ENCODE results near the gene GJB5.

GJB5 gene

GRCh38 chr1:34753163-34753562 is 1.7 kb upstream of the GJB5 start:
- TF ChIP-seq MYC (IDR thresholded peaks at IDR 0.05; ENCODE audit: low read depth, low read length), result no peak
- no peak for TF ChIP-seq POLR2A (IDR thresholded peaks at IDR 0.05; ENCODE audit: extremely low read depth, insufficient read length)
- no peak for TF ChIP-seq CTCF (IDR thresholded peaks at IDR 0.05; ENCODE audit: low read depth, low read length)
- TF ChIP-seq MAX (IDR thresholded peaks at IDR 0.05; ENCODE audit: low read depth, low read length), result no peak

GRCh38 chr1:34755961-34756360 is 1.1 kb downstream of the GJB5 start:
- no peak for DNase-seq (ENCODE audit: low read depth)
- TF ChIP-seq MAX (IDR thresholded peaks at IDR 0.05; ENCODE audit: low read depth, low read length) (no peak), CTCF (IDR thresholded peaks at IDR 0.05; ENCODE audit: low read depth, low read length) (no peak), POLR2A (IDR thresholded peaks at IDR 0.05; ENCODE audit: extremely low read depth, insufficient read length) (no peak), MYC (IDR thresholded peaks at IDR 0.05; ENCODE audit: low read depth, low read length) (no peak)
- H3K4me3 ChIP-seq (ENCODE audit: low read depth, low read length), result no peak overlapping the region

More at GRCh38 chr1:34753163-34753562, 1.7 kb upstream of the GJB5 start:
- no peak overlapping the region for H3K4me3 ChIP-seq (ENCODE audit: low read depth, low read length)
- DNase-seq (ENCODE audit: low read depth), result no peak

DNA sequence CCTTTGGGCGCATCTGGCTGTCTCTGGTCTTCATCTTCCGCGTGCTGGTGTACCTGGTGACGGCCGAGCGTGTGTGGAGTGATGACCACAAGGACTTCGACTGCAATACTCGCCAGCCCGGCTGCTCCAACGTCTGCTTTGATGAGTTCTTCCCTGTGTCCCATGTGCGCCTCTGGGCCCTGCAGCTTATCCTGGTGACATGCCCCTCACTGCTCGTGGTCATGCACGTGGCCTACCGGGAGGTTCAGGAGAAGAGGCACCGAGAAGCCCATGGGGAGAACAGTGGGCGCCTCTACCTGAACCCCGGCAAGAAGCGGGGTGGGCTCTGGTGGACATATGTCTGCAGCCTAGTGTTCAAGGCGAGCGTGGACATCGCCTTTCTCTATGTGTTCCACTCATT is 2.5 kb downstream of the GJB5 start:
- TF ChIP-seq CTCF (IDR thresholded peaks at IDR 0.05; ENCODE audit: low read depth, low read length) (no peak), POLR2A (IDR thresholded peaks at IDR 0.05; ENCODE audit: extremely low read depth, insufficient read length) (no peak), MYC (IDR thresholded peaks at IDR 0.05; ENCODE audit: low read depth, low read length) (no peak), MAX (IDR thresholded peaks at IDR 0.05; ENCODE audit: low read depth, low read length) (no peak)
- DNase-seq (ENCODE audit: low read depth), result no peak
- H3K4me3 ChIP-seq (ENCODE audit: low read depth, low read length), result no peak overlapping the region

DNA sequence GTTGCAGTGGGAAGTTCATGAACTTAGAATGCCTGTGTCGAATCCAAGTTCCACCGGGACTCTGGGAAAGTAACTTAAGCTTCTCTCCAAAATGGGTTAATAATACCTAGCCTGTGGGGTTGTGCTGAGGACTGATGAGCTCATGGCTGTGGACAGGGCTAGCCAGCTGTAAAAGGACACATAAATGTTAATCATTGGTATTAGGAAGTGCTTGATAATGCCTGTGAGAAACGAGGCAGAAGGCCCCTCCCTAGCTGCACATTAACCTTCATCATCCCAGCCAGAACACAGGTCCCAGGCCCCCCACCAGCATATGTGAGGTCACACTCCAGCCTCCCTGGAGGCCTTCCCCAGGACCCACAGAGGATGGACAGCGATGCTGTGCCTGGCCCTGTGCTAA is 3.9 kb downstream of the GJB5 start:
- no peak for DNase-seq (ENCODE audit: low read depth)
- H3K4me3 ChIP-seq (ENCODE audit: low read depth, low read length), result no peak overlapping the region
- no peak for TF ChIP-seq CTCF (IDR thresholded peaks at IDR 0.05; ENCODE audit: low read depth, low read length)
- no peak for TF ChIP-seq MYC (IDR thresholded peaks at IDR 0.05; ENCODE audit: low read depth, low read length)
- TF ChIP-seq MAX (IDR thresholded peaks at IDR 0.05; ENCODE audit: low read depth, low read length), result no peak
- no peak for TF ChIP-seq POLR2A (IDR thresholded peaks at IDR 0.05; ENCODE audit: extremely low read depth, insufficient read length)

- no peak within 1 kb of the TSS for H3K4me3 ChIP-seq (ENCODE audit: low read depth, low read length)
- TF ChIP-seq POLR2A (IDR thresholded peaks at IDR 0.05; ENCODE audit: extremely low read depth, insufficient read length) (no peak), MYC (IDR thresholded peaks at IDR 0.05; ENCODE audit: low read depth, low read length) (no peak), CTCF (IDR thresholded peaks at IDR 0.05; ENCODE audit: low read depth, low read length) (no peak), MAX (IDR thresholded peaks at IDR 0.05; ENCODE audit: low read depth, low read length) (no peak)
- DNase-seq (ENCODE audit: low read depth), result no peak
Observed at GRCh38 chr1:34759503-34760357, 4.9 kb downstream of the GJB5 start, which contains the start of gene GJB4. Gene GJB4 (plus strand): TSS chr1:34759740. CDS start chr1:34761255, 1,515 bp downstream.

All from NB4 (cell line).